NB4 (cell line): ENCODE measurements around the gene SCLY.

ENCODE experiments used
- DNase-seq: peaks from one replicate; pipeline ENCODE4 v3.0.0; 2010; ENCODE audit warnings: low read depth
- H3K4me3 ChIP-seq: one replicate; pipeline ENCODE4 v1.5.1; 2011; ENCODE audit warnings: mild to moderate bottlenecking, low read depth, low read length, moderate library complexity
- MYC ChIP-seq: IDR thresholded peaks from 2 replicates; pipeline ENCODE4 v1.6.1; 2011; ENCODE audit warnings: low read depth, low read length
- POLR2A ChIP-seq: IDR thresholded peaks from 2 replicates; pipeline ENCODE4 v1.6.1; 2011; ENCODE audit warnings: mild to moderate bottlenecking; ENCODE audit not compliant: insufficient read length; ENCODE audit errors: extremely low read depth
- TF ChIP-seq, protein P1 (sequence below): IDR thresholded peaks from 2 replicates; pipeline ENCODE4 v1.6.1; 2011; ENCODE audit warnings: low read depth, low read length
- TF ChIP-seq, protein P2 (sequence below): IDR thresholded peaks from one replicate; pipeline ENCODE4 v1.5.1; 2012; ENCODE audit warnings: low read depth, low read length

The SCLY gene

DNA sequence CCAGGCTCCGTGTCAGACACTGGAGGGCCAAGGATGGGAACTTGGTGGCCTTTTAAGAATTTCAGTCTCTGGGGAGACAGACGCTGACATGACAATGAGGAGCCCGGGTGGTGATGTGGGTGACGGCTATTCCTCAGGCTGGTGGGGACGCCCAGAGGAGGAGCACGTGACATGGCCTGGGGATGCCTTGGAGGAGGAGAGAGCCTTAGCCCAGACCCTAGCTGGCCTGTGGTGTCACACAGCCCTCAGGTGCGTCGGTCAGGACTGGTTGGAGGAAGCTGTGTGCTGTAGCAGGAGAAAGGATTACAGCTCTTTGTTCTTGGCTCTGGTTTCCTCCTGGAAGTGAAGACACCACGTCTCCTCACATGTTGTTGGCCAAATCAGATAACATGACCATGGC lies 40.0 kb upstream of the SCLY start:
- H3K4me3 ChIP-seq, result no peak overlapping the region
- TF ChIP-seq, protein P1, sequence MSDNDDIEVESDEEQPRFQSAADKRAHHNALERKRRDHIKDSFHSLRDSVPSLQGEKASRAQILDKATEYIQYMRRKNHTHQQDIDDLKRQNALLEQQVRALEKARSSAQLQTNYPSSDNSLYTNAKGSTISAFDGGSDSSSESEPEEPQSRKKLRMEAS, result no peak
- no peak for TF ChIP-seq MYC
- no peak for DNase-seq

DNA sequence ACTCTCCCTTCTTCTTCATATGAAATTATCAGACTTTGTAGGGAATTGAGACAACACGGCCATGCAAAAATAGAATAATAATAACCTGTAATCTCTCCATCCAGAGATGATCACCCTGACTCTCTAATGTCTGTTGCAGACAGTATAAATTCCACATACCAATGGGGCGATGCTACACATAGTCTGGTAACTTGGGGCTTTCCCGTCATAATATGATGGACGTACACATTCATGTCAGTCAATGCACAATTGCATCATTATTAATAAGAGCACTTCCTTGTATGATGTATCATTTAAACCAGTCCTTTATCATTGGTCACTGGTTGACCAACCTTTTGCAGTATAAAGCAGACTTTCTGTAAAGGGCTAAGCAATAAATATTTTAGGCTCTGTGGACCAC lies 39.5 kb upstream of the SCLY start:
- no peak for DNase-seq
- no peak overlapping the region for H3K4me3 ChIP-seq
- TF ChIP-seq, protein P1, result no peak
- TF ChIP-seq POLR2A (no peak), MYC (no peak)
- TF ChIP-seq, protein P2, sequence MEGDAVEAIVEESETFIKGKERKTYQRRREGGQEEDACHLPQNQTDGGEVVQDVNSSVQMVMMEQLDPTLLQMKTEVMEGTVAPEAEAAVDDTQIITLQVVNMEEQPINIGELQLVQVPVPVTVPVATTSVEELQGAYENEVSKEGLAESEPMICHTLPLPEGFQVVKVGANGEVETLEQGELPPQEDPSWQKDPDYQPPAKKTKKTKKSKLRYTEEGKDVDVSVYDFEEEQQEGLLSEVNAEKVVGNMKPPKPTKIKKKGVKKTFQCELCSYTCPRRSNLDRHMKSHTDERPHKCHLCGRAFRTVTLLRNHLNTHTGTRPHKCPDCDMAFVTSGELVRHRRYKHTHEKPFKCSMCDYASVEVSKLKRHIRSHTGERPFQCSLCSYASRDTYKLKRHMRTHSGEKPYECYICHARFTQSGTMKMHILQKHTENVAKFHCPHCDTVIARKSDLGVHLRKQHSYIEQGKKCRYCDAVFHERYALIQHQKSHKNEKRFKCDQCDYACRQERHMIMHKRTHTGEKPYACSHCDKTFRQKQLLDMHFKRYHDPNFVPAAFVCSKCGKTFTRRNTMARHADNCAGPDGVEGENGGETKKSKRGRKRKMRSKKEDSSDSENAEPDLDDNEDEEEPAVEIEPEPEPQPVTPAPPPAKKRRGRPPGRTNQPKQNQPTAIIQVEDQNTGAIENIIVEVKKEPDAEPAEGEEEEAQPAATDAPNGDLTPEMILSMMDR, result no peak

DNA sequence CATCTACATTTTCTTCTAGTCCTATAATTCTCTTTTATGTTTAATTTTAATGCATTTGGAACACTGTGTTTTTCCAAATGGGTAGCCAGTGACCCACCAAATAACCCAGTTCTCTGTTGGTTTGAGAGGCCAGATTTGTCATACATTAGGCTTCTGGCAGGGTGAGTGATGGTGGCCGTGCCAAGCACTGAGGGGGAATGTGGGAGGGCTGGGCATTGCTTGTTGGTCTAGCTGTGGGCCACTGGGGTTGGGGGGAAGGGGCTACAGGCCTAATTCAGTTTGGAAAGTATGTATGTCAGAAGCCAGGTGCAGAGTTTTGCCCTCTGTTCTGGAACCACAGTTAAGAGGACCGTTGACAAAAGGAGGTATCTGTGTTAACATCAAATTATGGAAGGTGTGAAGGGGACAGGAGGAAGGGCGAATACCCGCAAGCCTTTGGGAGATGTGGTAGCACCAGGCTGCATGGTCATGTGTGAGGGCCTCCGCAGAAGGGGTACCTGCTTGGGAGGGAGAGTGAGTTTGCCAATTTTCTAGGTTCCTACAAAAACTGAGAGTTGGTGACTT lies 38.1 kb upstream of the SCLY start:
- DNase-seq, result no peak
- TF ChIP-seq MYC (no peak), POLR2A (no peak)
- TF ChIP-seq, protein P2, result no peak
- TF ChIP-seq, protein P1, result no peak
- H3K4me3 ChIP-seq, result no peak overlapping the region

DNA sequence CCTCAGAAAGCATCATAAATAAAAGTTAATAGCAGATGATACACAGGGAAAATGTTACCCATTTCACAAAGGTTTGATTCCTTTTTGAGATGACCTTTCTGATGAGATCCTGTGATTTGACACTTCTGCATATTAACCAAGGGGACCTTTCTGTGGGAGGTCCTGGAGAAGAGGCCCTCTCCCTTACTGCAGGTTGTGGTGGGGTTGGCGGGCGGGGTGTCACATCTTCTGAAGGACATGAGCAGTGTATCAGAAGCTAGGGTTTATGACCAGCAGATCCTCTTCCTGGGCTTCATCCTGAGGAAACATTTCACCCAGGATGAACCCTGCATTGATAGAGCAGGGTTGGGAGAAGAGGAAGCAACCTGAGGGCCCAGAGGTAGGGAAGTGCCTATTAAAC lies 37.2 kb upstream of the SCLY start:
- DNase-seq, result no peak
- H3K4me3 ChIP-seq, result no peak overlapping the region
- TF ChIP-seq, protein P1, result no peak
- TF ChIP-seq, protein P2, result no peak
- no peak for TF ChIP-seq POLR2A
- TF ChIP-seq MYC, result no peak

DNA sequence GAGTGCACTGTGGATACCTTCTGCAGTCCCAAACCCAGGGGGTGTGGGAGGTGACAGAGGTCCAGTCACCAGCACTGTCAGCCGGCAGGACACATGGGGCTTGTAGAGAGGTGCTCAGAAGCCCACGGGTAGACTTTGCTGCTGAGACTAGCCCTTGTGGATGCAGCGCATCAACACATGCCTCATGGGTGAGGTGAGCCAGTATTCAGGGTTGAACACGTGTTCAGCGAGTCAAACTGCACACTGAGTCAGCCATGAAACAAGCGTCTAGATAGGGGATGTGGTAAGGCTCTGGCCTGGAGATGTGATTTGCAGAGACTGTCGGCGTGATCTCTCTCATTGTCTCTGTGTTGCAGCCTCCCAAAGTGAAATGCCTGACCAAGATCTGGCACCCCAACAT lies 35.8 kb upstream of the SCLY start:
- no peak overlapping the region for H3K4me3 ChIP-seq
- no peak for DNase-seq
- TF ChIP-seq, protein P1, result no peak
- no peak for TF ChIP-seq POLR2A
- TF ChIP-seq, protein P2, result no peak
- no peak for TF ChIP-seq MYC

DNA sequence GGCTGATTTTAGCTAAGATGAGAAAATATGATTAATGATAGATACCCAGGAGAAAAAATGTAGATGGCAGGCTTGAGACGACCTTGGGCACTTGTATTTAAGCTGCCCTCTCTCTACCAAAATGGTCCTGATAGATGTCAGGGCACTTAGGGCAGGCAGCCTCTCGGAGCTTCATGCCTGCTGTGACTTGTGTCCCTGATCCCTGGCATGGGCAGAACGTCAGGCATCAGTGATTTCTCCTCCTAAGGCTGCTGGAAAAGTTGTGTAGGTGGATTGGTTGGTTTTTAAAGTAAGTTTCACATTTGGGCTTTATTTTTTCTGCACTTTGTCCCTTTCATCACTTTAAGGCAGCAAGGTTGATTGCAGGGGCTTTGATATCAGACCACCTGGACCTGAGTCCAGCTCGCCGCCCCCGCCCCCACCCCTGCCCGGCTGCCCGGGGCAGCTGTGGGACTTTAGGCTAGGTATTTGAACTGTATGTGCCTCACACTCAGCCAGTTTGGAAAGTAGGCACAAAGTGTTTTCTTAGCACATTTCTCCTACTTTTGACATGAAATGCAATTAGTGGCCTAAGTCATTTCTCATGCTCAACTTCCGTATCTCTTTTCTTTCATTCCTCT lies 35.0 kb upstream of the SCLY start:
- DNase-seq, result no peak
- H3K4me3 ChIP-seq, result no peak overlapping the region

More for the DNA sequence above, 35.0 kb upstream of the SCLY start:
- TF ChIP-seq POLR2A (no peak), MYC (no peak)
- TF ChIP-seq, protein P2, result no peak
- TF ChIP-seq, protein P1, result no peak
